Measurements from ENCODE around the gene CRACR2A.

- TF ChIP-seq EZH2 (IDR thresholded peaks at IDR 0.05; ENCODE audit: low read length, unreplicated experiment) (no peak), CTCF (conservative IDR thresholded peaks at IDR 0.05; ENCODE audit: low read depth, low read length) (no peak), EZH2phosphoT487 (IDR thresholded peaks at IDR 0.05; ENCODE audit: borderline replicate concordance, low read length) (no peak)
Observed at GRCh38 chr12:3759878-3760277, 7.0 kb upstream of the CRACR2A start.
